ENCODE results near the gene SSR3. TPM values are rescaled to one million over a fixed set of nuclear protein-coding genes. Genes with fewer than 3 reads are reported as not detected.

The SSR3 gene
- total RNA-seq, 6 experiments from 2014 or later = 622 to 815 (median 721) TPM

DNA sequence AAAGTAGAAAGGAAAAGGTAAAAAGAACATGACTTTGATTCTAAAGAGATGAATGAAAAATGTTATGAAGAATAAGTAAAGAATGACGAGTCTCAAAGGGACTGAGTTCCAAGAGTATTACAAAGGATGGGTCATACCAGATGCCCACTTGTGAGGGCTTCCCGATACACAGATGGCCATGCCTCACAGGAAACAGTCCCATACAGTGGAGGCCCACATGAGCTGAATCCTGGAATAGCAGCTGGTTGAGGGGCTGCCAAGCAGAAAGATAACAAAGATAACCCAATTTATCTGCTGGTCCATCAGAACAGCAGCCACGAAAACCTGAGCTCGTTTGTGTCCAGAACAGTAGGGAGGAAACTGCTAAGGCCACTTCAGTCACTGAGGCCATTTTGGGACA, 3.7 kb downstream of the SSR3 start:
- DNase-seq = peak; percentile 57
- Mint-ChIP-seq H3K27me3 (ENCODE audit: insufficient read depth) (no peaks in the 10 kb centered on the region; the same call in 1 of the 2 replicates), H3K4me1 (ENCODE audit: low read depth) (peaks cover 82% of the 10 kb centered on the region), H3K4me3 (peak overlapping the region; percentile 95), H3K36me3 (ENCODE audit: low read depth) (peaks cover 82% of the 10 kb centered on the region), H3K27ac (peak overlapping the region; percentile 97), H3K9me3 (no peaks in the 10 kb centered on the region)
- TF ChIP-seq, protein P1, sequence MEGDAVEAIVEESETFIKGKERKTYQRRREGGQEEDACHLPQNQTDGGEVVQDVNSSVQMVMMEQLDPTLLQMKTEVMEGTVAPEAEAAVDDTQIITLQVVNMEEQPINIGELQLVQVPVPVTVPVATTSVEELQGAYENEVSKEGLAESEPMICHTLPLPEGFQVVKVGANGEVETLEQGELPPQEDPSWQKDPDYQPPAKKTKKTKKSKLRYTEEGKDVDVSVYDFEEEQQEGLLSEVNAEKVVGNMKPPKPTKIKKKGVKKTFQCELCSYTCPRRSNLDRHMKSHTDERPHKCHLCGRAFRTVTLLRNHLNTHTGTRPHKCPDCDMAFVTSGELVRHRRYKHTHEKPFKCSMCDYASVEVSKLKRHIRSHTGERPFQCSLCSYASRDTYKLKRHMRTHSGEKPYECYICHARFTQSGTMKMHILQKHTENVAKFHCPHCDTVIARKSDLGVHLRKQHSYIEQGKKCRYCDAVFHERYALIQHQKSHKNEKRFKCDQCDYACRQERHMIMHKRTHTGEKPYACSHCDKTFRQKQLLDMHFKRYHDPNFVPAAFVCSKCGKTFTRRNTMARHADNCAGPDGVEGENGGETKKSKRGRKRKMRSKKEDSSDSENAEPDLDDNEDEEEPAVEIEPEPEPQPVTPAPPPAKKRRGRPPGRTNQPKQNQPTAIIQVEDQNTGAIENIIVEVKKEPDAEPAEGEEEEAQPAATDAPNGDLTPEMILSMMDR (IDR thresholded peaks at IDR 0.05) = no peak

DNA sequence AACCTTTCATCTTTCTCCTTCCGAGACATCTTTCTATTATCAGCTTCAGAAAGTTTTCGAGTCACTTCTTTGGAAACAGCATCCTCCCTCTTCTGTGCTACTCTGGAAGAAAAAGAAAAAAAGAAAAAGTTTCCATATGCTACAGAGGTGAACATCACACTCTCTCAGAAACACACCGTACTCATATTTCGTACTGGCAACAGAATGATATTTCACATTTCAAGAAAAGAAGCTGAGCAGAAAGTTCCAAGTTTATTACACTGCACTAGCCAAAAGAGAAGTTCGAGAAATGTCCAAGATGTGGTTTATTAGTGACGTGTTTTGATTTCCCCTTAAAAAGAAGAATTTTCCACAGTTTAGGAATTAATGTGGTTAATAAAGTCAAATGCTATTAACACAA, 6.0 kb downstream of the SSR3 start:
- TF ChIP-seq, protein P1 (IDR thresholded peaks at IDR 0.05) = no peak
- no peak for DNase-seq
- Mint-ChIP-seq H3K4me1 (ENCODE audit: low read depth) (peaks cover 94% of the 10 kb centered on the region), H3K9me3 (no peaks in the 10 kb centered on the region), H3K27ac (peak overlapping the region; percentile 97), H3K4me3 (peak overlapping the region; percentile 95), H3K36me3 (ENCODE audit: low read depth) (peaks cover 99% of the 10 kb centered on the region), H3K27me3 (ENCODE audit: insufficient read depth) (no peaks in the 10 kb centered on the region; the same call in 1 of the 2 replicates)

DNA sequence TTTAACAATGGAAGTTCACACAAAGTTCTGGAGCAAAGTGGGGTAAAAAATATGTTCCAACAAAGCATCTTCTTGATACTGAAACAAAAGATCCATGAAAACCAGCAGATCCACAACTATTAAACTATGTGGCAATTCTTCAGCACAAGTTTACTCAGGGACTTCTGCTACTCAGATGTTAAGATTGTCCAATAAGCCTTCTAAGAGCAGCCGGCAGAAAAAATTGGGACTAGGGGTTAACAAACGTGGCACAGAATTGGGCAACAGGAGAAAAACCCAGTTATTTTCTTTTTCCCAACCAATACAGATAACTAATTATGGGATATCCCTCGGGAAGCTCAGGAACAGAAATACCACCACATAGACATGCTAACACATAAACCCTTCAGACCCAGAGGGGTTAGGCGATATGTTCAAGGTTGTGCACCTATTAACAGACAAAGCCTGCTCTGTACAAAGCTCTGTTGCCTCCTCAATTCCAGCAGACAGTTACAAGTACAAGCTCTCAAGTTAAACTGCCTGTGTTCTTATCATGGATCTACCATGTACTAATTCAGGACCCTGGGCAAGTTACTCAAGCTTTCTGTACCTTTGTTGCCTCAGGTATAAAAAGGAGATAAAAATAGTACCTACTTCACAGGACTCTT, 6.8 kb downstream of the SSR3 start:
- H3K4me1 Mint-ChIP-seq (ENCODE audit: low read depth) = peaks cover 100% of the 10 kb centered on the region
- H3K36me3 Mint-ChIP-seq (ENCODE audit: low read depth) = peaks cover 96% of the 10 kb centered on the region
- H3K9me3 Mint-ChIP-seq = no peaks in the 10 kb centered on the region
- H3K4me3 Mint-ChIP-seq = peak overlapping the region; percentile 95
- no peak for DNase-seq
- peak overlapping the region; percentile 97 for H3K27ac Mint-ChIP-seq
- H3K27me3 Mint-ChIP-seq (ENCODE audit: insufficient read depth) = no peaks in the 10 kb centered on the region; the same call in 1 of the 2 replicates
- TF ChIP-seq, protein P1 (IDR thresholded peaks at IDR 0.05) = no peak

DNA sequence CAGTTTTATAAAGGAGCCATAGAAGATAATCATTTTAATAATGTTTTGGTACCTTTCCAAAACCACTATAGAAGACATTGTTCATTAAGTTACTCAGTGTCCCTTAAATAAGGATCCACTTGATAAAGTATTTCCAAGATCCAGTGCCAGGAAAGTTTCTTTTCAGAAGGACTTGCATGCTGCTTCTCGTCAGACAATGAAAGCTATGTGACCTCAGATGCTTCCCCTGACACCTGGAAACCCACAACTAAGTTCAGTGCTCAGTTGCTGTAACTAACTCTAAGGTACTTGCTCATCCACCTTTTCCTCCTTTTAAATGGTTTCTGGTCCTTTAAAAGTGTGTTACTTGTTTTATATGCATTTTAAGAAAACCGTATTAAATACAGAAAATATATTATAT, 7.3 kb downstream of the SSR3 start:
- Mint-ChIP-seq H3K4me1 (ENCODE audit: low read depth) (peaks cover 100% of the 10 kb centered on the region), H3K27ac (peak overlapping the region; percentile 97), H3K4me3 (peak overlapping the region; percentile 95), H3K9me3 (no peaks in the 10 kb centered on the region), H3K27me3 (ENCODE audit: insufficient read depth) (no peaks in the 10 kb centered on the region; the same call in 1 of the 2 replicates), H3K36me3 (ENCODE audit: low read depth) (peaks cover 95% of the 10 kb centered on the region)
- DNase-seq = peak; percentile 48
- TF ChIP-seq, protein P1 (IDR thresholded peaks at IDR 0.05) = no peak

DNA sequence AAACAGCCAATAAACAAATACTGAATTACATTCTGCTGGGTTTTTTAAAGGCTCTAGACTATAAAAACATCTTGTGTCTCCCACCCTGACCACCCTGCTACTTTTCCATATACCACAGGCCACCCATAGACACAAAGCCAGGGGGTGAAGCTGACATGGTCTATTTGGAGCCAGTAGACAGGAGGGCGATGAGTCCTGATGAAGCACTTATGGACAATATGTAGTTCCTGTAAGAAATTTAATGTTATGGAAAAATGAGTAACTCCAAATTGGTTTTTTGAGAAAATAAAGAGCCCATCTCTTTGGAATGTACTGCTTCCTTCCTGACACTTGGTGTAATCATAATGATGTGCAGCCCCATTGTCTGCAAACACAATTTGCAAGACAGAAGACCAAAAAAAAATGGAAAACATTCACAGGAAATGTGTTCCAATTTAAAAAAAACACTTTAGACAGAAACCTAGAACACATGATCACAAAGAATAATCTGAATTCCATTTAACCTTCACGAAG, 11.8 kb downstream of the SSR3 start:
- no peak for DNase-seq
- H3K4me1 Mint-ChIP-seq (ENCODE audit: low read depth) = peaks cover 78% of the 10 kb centered on the region
- no peaks in the 10 kb centered on the region for H3K9me3 Mint-ChIP-seq
- TF ChIP-seq, protein P1 (IDR thresholded peaks at IDR 0.05) = no peak
- H3K36me3 Mint-ChIP-seq (ENCODE audit: low read depth) = peaks cover 54% of the 10 kb centered on the region
- no peak overlapping the region for H3K4me3 Mint-ChIP-seq
- peak overlapping the region; percentile 71 for H3K27ac Mint-ChIP-seq
- H3K27me3 Mint-ChIP-seq (ENCODE audit: insufficient read depth) = no peaks in the 10 kb centered on the region
